Testis (tissue), 2 donors: ENCODE measurements around the gene ZHX3.

ENCODE experiments used
- CTCF ChIP-seq, 3 experiments: fragments of 450-650 bp in 2 of 3; fragments of 200-600 bp in 1 of 3; sonication (generic) in 1 of 3; IDR thresholded peaks; one replicate each; pipeline ENCODE4 v1.5.1; 2016 to 2019; ENCODE audit warnings: antibody characterized with exemption in 3 of 3, mild to moderate bottlenecking in 2 of 3, moderate library complexity in 1 of 3
- POLR2A ChIP-seq: fragments of 450-650 bp; IDR thresholded peaks from one replicate; pipeline ENCODE4 v1.6.1; 2017; ENCODE audit warnings: antibody characterized with exemption, mild to moderate bottlenecking, moderate library complexity

GRCh38 chr20:41336711-41337492 is 19.4 kb upstream of the ZHX3 start:
- TF ChIP-seq CTCF (IDR thresholded peaks at IDR 0.05) (no peak), POLR2A (no peak)
